C4-2B (cell line): ENCODE results near the gene TSPAN14.

Experiments used
- ZFX ChIP-seq: fragments of 450-650 bp; IDR thresholded peaks from 2 replicates; pipeline ENCODE4 v1.6.1; 2017
- TF ChIP-seq, protein P1 (sequence below): fragments of 450-650 bp; conservative IDR thresholded peaks from 2 replicates; pipeline ENCODE4 v1.5.1; 2017; ENCODE audit warnings: mild to moderate bottlenecking

DNA sequence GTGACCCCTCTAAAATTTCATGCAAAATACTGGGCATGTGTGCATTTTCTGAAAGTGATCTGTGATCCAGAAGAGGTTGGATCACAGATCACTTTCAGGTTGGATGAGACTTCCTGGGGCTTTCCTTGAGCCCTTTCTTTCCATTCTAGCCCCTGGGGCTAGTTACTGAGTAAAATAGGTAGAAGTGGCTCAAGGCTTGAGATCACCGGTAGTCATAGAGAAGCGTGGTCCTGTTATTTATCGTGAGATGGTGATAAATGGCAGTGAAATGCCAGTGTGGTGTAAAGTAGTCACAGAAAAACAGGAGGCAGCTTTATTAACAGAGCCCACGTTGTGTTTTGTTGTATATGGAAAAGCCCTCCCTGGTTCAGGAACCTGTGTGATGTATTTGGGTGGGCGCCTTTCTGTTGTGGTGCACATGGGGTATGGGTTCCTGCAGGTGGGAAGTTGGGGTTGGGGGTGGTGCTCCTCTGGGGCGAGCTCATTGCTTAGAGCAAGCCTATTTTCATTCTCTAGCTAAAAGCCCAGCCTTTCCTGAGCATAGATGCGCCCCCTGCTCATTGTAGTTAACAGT, 49.6 kb downstream of the TSPAN14 start:
- TF ChIP-seq, protein P1, sequence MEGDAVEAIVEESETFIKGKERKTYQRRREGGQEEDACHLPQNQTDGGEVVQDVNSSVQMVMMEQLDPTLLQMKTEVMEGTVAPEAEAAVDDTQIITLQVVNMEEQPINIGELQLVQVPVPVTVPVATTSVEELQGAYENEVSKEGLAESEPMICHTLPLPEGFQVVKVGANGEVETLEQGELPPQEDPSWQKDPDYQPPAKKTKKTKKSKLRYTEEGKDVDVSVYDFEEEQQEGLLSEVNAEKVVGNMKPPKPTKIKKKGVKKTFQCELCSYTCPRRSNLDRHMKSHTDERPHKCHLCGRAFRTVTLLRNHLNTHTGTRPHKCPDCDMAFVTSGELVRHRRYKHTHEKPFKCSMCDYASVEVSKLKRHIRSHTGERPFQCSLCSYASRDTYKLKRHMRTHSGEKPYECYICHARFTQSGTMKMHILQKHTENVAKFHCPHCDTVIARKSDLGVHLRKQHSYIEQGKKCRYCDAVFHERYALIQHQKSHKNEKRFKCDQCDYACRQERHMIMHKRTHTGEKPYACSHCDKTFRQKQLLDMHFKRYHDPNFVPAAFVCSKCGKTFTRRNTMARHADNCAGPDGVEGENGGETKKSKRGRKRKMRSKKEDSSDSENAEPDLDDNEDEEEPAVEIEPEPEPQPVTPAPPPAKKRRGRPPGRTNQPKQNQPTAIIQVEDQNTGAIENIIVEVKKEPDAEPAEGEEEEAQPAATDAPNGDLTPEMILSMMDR, result no peak
- TF ChIP-seq ZFX, result no peak
